IMR-90 (cell line): ENCODE data around the gene AMPD2. TPM values are rescaled to one million over a fixed set of nuclear protein-coding genes. Genes with fewer than 3 reads are reported as not detected.

Experiments
- ATAC-seq: fragments of 200-7000 bp; cut with Tn5 transposase; 2 replicates; pipeline ENCODE4 v1.9.1; 2020; ENCODE audit warnings: low read depth, mild to moderate bottlenecking, moderate library complexity
- BruUV-seq: library from RNA; stranded (reverse); fragments of 400-500 nt; replicated peaks from 2 replicates; lab custom pipeline; 2021; lab: Mats Ljungman, UMichigan
- CTCF ChIA-PET: fragments of 300-600 bp; formaldehyde crosslinking; extraction: SDS; loops from one replicate; lab custom pipeline; 2021; ENCODE audit warnings: antibody characterized with exemption; lab: Yijun Ruan, JAX
- POLR2A ChIA-PET: fragments of 300-600 bp; sonication (Branson Sonifier 250); formaldehyde crosslinking; loops from one replicate; lab custom pipeline; 2022; ENCODE audit warnings: antibody characterized with exemption; ENCODE audit not compliant: unreplicated experiment; lab: Charles Lee
- DNase-seq: peaks from one replicate; pipeline ENCODE4 v3.0.0; 2013
- H2AFZ ChIP-seq: replicated peaks from 2 replicates; pipeline ENCODE3; 2013; ENCODE audit warnings: low read length, mild to moderate bottlenecking; ENCODE audit not compliant: poor library complexity
- H2AK5ac ChIP-seq: 2 replicates; pipeline ENCODE4 v1.6.1; 2013; ENCODE audit warnings: low read depth, low read length, inconsistent platforms
- H2AK9ac ChIP-seq: replicated peaks from 2 replicates; pipeline ENCODE3; 2013; ENCODE audit warnings: mild to moderate bottlenecking, low read depth, low read length, moderate library complexity; ENCODE audit not compliant: poor library complexity
- H2BK120ac ChIP-seq: 2 replicates; pipeline ENCODE4 v1.6.1; 2013; ENCODE audit warnings: low read depth, low read length, inconsistent platforms
- H2BK15ac ChIP-seq: 3 replicates; pipeline ENCODE4 v1.6.1; 2013; ENCODE audit warnings: low read depth, low read length, inconsistent platforms
- H2BK20ac ChIP-seq: 2 replicates; pipeline ENCODE4 v1.6.1; 2013; ENCODE audit warnings: low read depth, mild to moderate bottlenecking, inconsistent platforms, low read length, moderate library complexity
- H2BK5ac ChIP-seq: 2 replicates; pipeline ENCODE4 v1.6.1; 2013; ENCODE audit warnings: mild to moderate bottlenecking, low read depth, low read length, inconsistent platforms; ENCODE audit not compliant: poor library complexity, severe bottlenecking
- H3K14ac ChIP-seq: replicated peaks from 2 replicates; pipeline ENCODE4 v1.6.1; 2013; ENCODE audit warnings: low read depth, low read length, inconsistent platforms
- H3K18ac ChIP-seq: 2 replicates; pipeline ENCODE4 v1.6.1; 2013; ENCODE audit warnings: low read depth, low read length, control low read depth
- H3K23ac ChIP-seq: 2 replicates; pipeline ENCODE4 v1.6.1; 2013; ENCODE audit warnings: low read depth, low read length, inconsistent platforms
- H3K27ac ChIP-seq: 2 replicates; pipeline ENCODE4 v1.5.1; 2013; ENCODE audit warnings: mild to moderate bottlenecking, control low read depth, low read length; ENCODE audit not compliant: insufficient read depth
- H3K27me3 ChIP-seq: 2 replicates; pipeline ENCODE4 v1.6.1; 2013; ENCODE audit warnings: low read length; ENCODE audit not compliant: control insufficient read depth, insufficient read depth
- H3K36me3 ChIP-seq: 2 replicates; pipeline ENCODE4 v1.6.1; 2013; ENCODE audit warnings: low read length, mixed read lengths; ENCODE audit not compliant: control insufficient read depth, insufficient read depth
- H3K4ac ChIP-seq: 2 replicates; pipeline ENCODE4 v1.6.1; 2013; ENCODE audit warnings: low read depth, low read length, inconsistent platforms
- H3K4me1 ChIP-seq: 2 replicates; pipeline ENCODE4 v1.6.1; 2013; ENCODE audit warnings: low read length, mixed read lengths; ENCODE audit not compliant: control insufficient read depth, insufficient read depth
- H3K4me2 ChIP-seq: 2 replicates; pipeline ENCODE4 v1.6.1; 2013; ENCODE audit warnings: low read depth, mild to moderate bottlenecking, control low read depth, low read length, moderate library complexity
- H3K4me3 ChIP-seq: 2 replicates; pipeline ENCODE4 v1.5.1; 2013; ENCODE audit warnings: low read depth, mild to moderate bottlenecking, control low read depth, low read length, moderate library complexity; ENCODE audit not compliant: insufficient read depth
- H3K56ac ChIP-seq: 2 replicates; pipeline ENCODE4 v1.6.1; 2013; ENCODE audit warnings: low read length, inconsistent platforms; ENCODE audit not compliant: insufficient read depth; ENCODE audit errors: extremely low read depth
- H3K79me1 ChIP-seq, 2 experiments: 2 replicates each; pipeline ENCODE4 v1.6.1; 2013; ENCODE audit warnings: low read length in 2 of 2, inconsistent platforms in 1 of 2, low read depth in 1 of 2
- H3K9ac ChIP-seq: 2 replicates; pipeline ENCODE4 v1.6.1; 2013; ENCODE audit warnings: low read depth, low read length, control low read depth
- H3K9me1 ChIP-seq: 2 replicates; pipeline ENCODE4 v1.6.1; 2013; ENCODE audit warnings: low read length, inconsistent platforms; ENCODE audit not compliant: insufficient read depth
- H3K9me3 ChIP-seq: 2 replicates; pipeline ENCODE4 v1.6.1; 2013; ENCODE audit warnings: low read length; ENCODE audit not compliant: control insufficient read depth, insufficient read depth
- H4K20me1 ChIP-seq: 2 replicates; pipeline ENCODE4 v1.6.1; 2013; ENCODE audit warnings: low read length, inconsistent platforms; ENCODE audit not compliant: insufficient read depth
- H4K5ac ChIP-seq: 2 replicates; pipeline ENCODE4 v1.6.1; 2013; ENCODE audit warnings: mild to moderate bottlenecking, low read depth, low read length, control low read depth
- H4K8ac ChIP-seq, 2 experiments: 2 replicates each; pipeline ENCODE4 v1.6.1; 2013; ENCODE audit warnings: low read depth in 2 of 2, low read length in 2 of 2, control low read depth in 1 of 2, inconsistent platforms in 1 of 2
- H4K91ac ChIP-seq: 2 replicates; pipeline ENCODE4 v1.6.1; 2013; ENCODE audit warnings: low read depth, low read length, inconsistent platforms; ENCODE audit not compliant: insufficient read depth
- BHLHE40 ChIP-seq: fragments of 150-350 bp; IDR thresholded peaks from 2 replicates; pipeline ENCODE4 v1.6.1; 2016; ENCODE audit warnings: mild to moderate bottlenecking, low read depth, low read length
- MXI1 ChIP-seq: IDR thresholded peaks from 2 replicates; pipeline ENCODE4 v1.6.1; 2012; ENCODE audit warnings: low read depth, mild to moderate bottlenecking, low read length, moderate library complexity, borderline replicate concordance
- POLR2A ChIP-seq: IDR thresholded peaks from 2 replicates; pipeline ENCODE4 v1.6.1; 2012; ENCODE audit warnings: mild to moderate bottlenecking, low read depth, low read length
- USF2 ChIP-seq: fragments of 150-350 bp; IDR thresholded peaks from 2 replicates; pipeline ENCODE4 v1.6.1; 2017; ENCODE audit warnings: mild to moderate bottlenecking, antibody characterized with exemption, low read length, low read depth
- WGBS, 2 experiments: methylation state at CpG; one replicate each; pipeline versions ENCODE4 v1.1.5 to v1.1.7; 2013; ENCODE audit warnings: missing lambda C conversion rate in 2 of 2; ENCODE audit not compliant: insufficient read length in 1 of 2; ENCODE audit errors: extremely low coverage in 2 of 2; 5-methylcytosine and 5-hydroxymethylcytosine counted together
- dilution Hi-C: fragments of 300-500 bp; cut with HindIII; formaldehyde crosslinking; loops from one replicate; pipeline ENCODE4 v1.14.3; 2018; ENCODE audit warnings: low sequenced_read_pairs; ENCODE audit not compliant: unreplicated experiment
- in situ Hi-C: fragments of 300-500 bp; cut with MboI; formaldehyde crosslinking; loops from 3 replicates; pipeline ENCODE4 v1.14.3; 2019; ENCODE audit warnings: low sequenced_read_pairs, inconsistent platforms, mixed read lengths
- intact Hi-C: fragments of 100-400 bp; cut with micrococcal nuclease; formaldehyde crosslinking; loops from 2 replicates; pipeline ENCODE4 v1.10.0; 2022
- polyA plus RNA-seq, 3 experiments: library from polyadenylated mRNA; depleted of rRNA; stranded (reverse); fragments of >200 nt; gene quantifications; 2 replicates each; pipeline ENCODE4 v1.2.3, GENCODE V29; 2012; ENCODE audit warnings: low replicate concordance in 1 of 3
- total RNA-seq: library from RNA; depleted of rRNA; stranded (reverse); fragments of >200 nt; gene quantifications from 2 replicates; pipeline ENCODE4 v1.2.3, GENCODE V29; 2012

AMPD2 gene
- total and polyA plus RNA-seq, 2 of the 4 experiments (the other 2 are of a cell fraction): 61.5 to 103 TPM

GRCh38 chr1:109620841-109621286 is 1.2 kb downstream of the AMPD2 start (continued):
- TF ChIP-seq USF2: no peak

- Histone ChIP-seq H4K5ac (no peak overlapping the region), H3K4me3 (peak overlapping the region; percentile 96), H4K91ac (peak overlapping the region; percentile 59; the same call in 1 of the 2 replicates), H2AK5ac (peak overlapping the region; percentile 54), H3K56ac (no peak overlapping the region), H4K20me1 (peaks cover 57% of the 10 kb centered on the region), H3K27me3 (no peaks in the 10 kb centered on the region), H3K23ac (peak overlapping the region; percentile 65; the same call in 1 of the 2 replicates), H3K27ac (peak overlapping the region; percentile 70), H3K18ac (no peak overlapping the region), H2BK5ac (peak overlapping the region; percentile 66), H3K4me2 (peak overlapping the region; percentile 99), H3K9me3 (no peaks in the 10 kb centered on the region), H4K8ac (0 out of 4 replicates have a peak overlapping the region, but pooled peaks of 1 of the 2 experiments have one; percentile 70), H2BK120ac (no peak overlapping the region), H2BK20ac (no peak overlapping the region), H2BK15ac (no peak overlapping the region), H3K79me1 (peaks cover 20 to 86% of the 10 kb centered on the region in 2 experiments; a peak in 3 of 4 replicates), H3K4ac (peak overlapping the region; percentile 86), H3K4me1 (peaks cover 46% of the 10 kb centered on the region), H3K9me1 (peaks cover 35% of the 10 kb centered on the region), H3K14ac (peak overlapping the region; percentile 93), H3K9ac (peak overlapping the region; percentile 78), H2AFZ (no peak overlapping the region), H2AK9ac (peak overlapping the region; percentile 86), H3K36me3 (peaks cover 9% of the 10 kb centered on the region)
- 50% methylated on average over 5 of the region's 13 CpGs; no CpG with 5 or more reads in 1 of the 2 experiments for WGBS, 2 experiments
- POLR2A ChIA-PET: no interaction called here
- in situ Hi-C loops (loop anchor here (5.0 kb wide), 1 partner anchor 74 kb away; the partner anchor contains the start of gene GNAI3), intact Hi-C loops (loop anchor here (2.0 to 10.0 kb wide), 2 partner anchors 73 to 337 kb away; partner anchors contain the start of genes GNAI3 and PSRC1), dilution Hi-C loops (no loop called here)
- CTCF ChIA-PET: no interaction called here
- ATAC-seq: no peak
- BruUV-seq: no TSS peak
- no peak for DNase-seq
- TF ChIP-seq POLR2A: no peak
- peak; percentile 90 for TF ChIP-seq MXI1
- peak; percentile 52; the same call in 1 of the 2 replicates for TF ChIP-seq BHLHE40
These were observed 1.9 kb downstream of the AMPD2 start for GRCh38 chr1:109621379-109622136.
